Measurements from ENCODE around the gene GLUD1. TPM values are rescaled to one million over a fixed set of nuclear protein-coding genes. Genes with fewer than 3 reads are reported as not detected.
"Not testable (repeated sequence)": the region's sequence is repeated elsewhere in the genome, so short reads cannot be mapped to it uniquely, and the experiment has no call there.

Gene GLUD1
- polyA plus RNA-seq, 1 experiment, result 78.6 TPM

DNA sequence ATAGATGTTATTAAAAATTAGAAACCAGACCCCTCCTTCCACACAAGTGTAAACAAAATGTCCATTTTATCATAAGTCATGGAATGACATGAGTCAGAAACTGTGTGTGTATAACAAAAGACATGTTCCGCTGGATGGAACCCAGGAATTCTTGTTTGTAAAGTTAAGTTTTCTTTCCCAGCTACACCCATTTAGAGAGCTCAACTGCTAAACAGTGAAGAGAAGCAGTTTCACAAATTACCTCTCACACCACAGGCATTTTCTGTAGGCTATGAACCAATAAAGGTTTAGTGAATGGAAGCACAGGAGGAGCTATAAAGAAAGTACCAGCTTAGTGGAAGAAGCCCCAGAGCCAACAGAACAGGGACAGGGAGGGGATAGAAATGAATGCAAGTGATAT lies 12.4 kb downstream of the GLUD1 start:
- DNase-seq (ENCODE audit: low read depth); H3K4me3 ChIP-seq (ENCODE audit: low read depth, low read length); POLR2A ChIA-PET; H3K36me3 ChIP-seq (ENCODE audit: control insufficient read depth, insufficient read depth, low read length); CTCF ChIA-PET; H3K27me3 ChIP-seq (ENCODE audit: control insufficient read depth, insufficient read depth, low read length): not testable (repeated sequence)

GRCh38 chr10:87081574-87081973 lies 13.1 kb downstream of the GLUD1 start:
- H3K4me3 ChIP-seq (ENCODE audit: low read depth, low read length); DNase-seq (ENCODE audit: low read depth); CTCF ChIA-PET; H3K27me3 ChIP-seq (ENCODE audit: control insufficient read depth, insufficient read depth, low read length); POLR2A ChIA-PET; H3K36me3 ChIP-seq (ENCODE audit: control insufficient read depth, insufficient read depth, low read length): not testable (repeated sequence)

- POLR2A ChIA-PET; DNase-seq (ENCODE audit: low read depth); H3K27me3 ChIP-seq (ENCODE audit: control insufficient read depth, insufficient read depth, low read length); H3K4me3 ChIP-seq (ENCODE audit: low read depth, low read length); H3K36me3 ChIP-seq (ENCODE audit: control insufficient read depth, insufficient read depth, low read length); CTCF ChIA-PET: not testable (repeated sequence)
Observed at GRCh38 chr10:87080621-87081020, 14.0 kb downstream of the GLUD1 start.

- ChIA-PET CTCF (no interaction called here), POLR2A (no interaction called here)
- no peak for TF ChIP-seq CTCF (IDR thresholded peaks at IDR 0.05; ENCODE audit: insufficient read depth, low read depth, low read length)
- Histone ChIP-seq H3K27me3 (ENCODE audit: control insufficient read depth, insufficient read depth, low read length) (no peaks in the 10 kb centered on the region), H3K36me3 (ENCODE audit: control insufficient read depth, insufficient read depth, low read length) (no peaks in the 10 kb centered on the region), H3K4me3 (ENCODE audit: low read depth, low read length) (no peak overlapping the region)
- DNase-seq (ENCODE audit: low read depth), result no peak
Observed at GRCh38 chr10:87079106-87079836, 15.4 kb downstream of the GLUD1 start.

GRCh38 chr10:87076421-87076820 lies 18.2 kb downstream of the GLUD1 start:
- H3K27me3 ChIP-seq (ENCODE audit: control insufficient read depth, insufficient read depth, low read length); H3K4me3 ChIP-seq (ENCODE audit: low read depth, low read length); DNase-seq (ENCODE audit: low read depth); H3K36me3 ChIP-seq (ENCODE audit: control insufficient read depth, insufficient read depth, low read length): not testable (repeated sequence)
- ChIA-PET POLR2A (interaction anchor here (0.6 to 0.8 kb wide), 2 partner anchors 11 to 64 kb away, joined by 3 to 16 read pairs; no protein-coding TSS in a partner anchor), CTCF (interaction anchor here (1.3 to 1.5 kb wide), 2 partner anchors 8 to 9 kb away, joined by 3 to 5 read pairs; no protein-coding TSS in a partner anchor)

- no peak for DNase-seq (ENCODE audit: low read depth)
- Histone ChIP-seq H3K27me3 (ENCODE audit: control insufficient read depth, insufficient read depth, low read length) (no peaks in the 10 kb centered on the region), H3K36me3 (ENCODE audit: control insufficient read depth, insufficient read depth, low read length) (peaks cover 7% of the 10 kb centered on the region), H3K4me3 (ENCODE audit: low read depth, low read length) (no peak overlapping the region)
- ChIA-PET CTCF (no interaction called here), POLR2A (interaction anchor here (1.3 kb wide), 1 partner anchor 18 kb away, joined by 3 read pairs; no protein-coding TSS in a partner anchor)
- no peak for TF ChIP-seq CTCF (IDR thresholded peaks at IDR 0.05; ENCODE audit: insufficient read depth, low read depth, low read length)
Observed at GRCh38 chr10:87072449-87072848, 22.2 kb downstream of the GLUD1 start.

DNA sequence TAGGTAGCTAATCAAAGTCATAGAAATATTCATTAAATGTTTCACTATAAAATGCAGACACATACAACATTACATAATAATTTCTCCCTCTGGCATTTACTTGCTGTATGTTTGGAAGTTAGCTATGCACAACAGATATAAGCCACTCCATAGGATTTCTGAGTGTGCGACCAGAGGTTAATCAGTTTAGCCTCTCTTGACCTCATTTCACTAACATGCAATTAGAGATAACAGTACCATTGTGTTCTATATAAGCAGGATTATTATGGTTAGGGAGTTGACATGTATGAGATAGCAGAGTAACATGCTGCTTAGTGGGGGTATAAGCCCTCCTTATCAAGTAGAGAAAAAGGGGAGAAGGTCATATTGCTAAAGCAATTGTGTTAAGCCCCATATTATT lies 26.4 kb downstream of the GLUD1 start:
- no peaks in the 10 kb centered on the region for H3K27me3 ChIP-seq (ENCODE audit: control insufficient read depth, insufficient read depth, low read length)
- ChIA-PET POLR2A (no interaction called here), CTCF (interaction anchor here (1.7 kb wide), 1 partner anchor 41 kb away, joined by 3 read pairs; no protein-coding TSS in a partner anchor)
- H3K4me3 ChIP-seq (ENCODE audit: low read depth, low read length), result no peak overlapping the region
- TF ChIP-seq CTCF (IDR thresholded peaks at IDR 0.05; ENCODE audit: insufficient read depth, low read depth, low read length), result no peak
- no peak for DNase-seq (ENCODE audit: low read depth)
- H3K36me3 ChIP-seq (ENCODE audit: control insufficient read depth, insufficient read depth, low read length), result peaks cover 15% of the 10 kb centered on the region
